Loucy (cell line): ENCODE results near the gene NDUFAF2.

Experiments
- H2AFZ ChIP-seq: fragments of 200-600 bp; sonication (generic); 2 replicates; pipeline ENCODE4 v1.6.0; 2016; ENCODE audit warnings: antibody characterized with exemption, mild to moderate bottlenecking, low read length, moderate library complexity
- H3F3A ChIP-seq: fragments of 200-600 bp; 2 replicates; pipeline ENCODE4 v1.6.0; 2016; ENCODE audit warnings: antibody characterized with exemption, low read depth, mild to moderate bottlenecking
- H3K27me3 ChIP-seq: fragments of 200-600 bp; sonication (generic); 2 replicates; pipeline ENCODE4 v1.6.1; 2014; ENCODE audit warnings: low read length, mild to moderate bottlenecking; ENCODE audit not compliant: insufficient read depth, poor library complexity, severe bottlenecking
- H3K36me3 ChIP-seq: fragments of 200-600 bp; sonication (generic); 2 replicates; pipeline ENCODE4 v1.6.1; 2016; ENCODE audit warnings: low read length; ENCODE audit not compliant: insufficient read depth
- H3K4me1 ChIP-seq: fragments of 200-600 bp; sonication (generic); 2 replicates; pipeline ENCODE4 v1.5.1; 2014; ENCODE audit warnings: low read length, mild to moderate bottlenecking; ENCODE audit not compliant: insufficient read depth, poor library complexity, severe bottlenecking
- H3K4me2 ChIP-seq: fragments of 200-600 bp; sonication (generic); 2 replicates; pipeline ENCODE4 v1.6.0; 2014; ENCODE audit warnings: antibody characterized with exemption, low read length, low read depth, mild to moderate bottlenecking; ENCODE audit not compliant: poor library complexity, severe bottlenecking
- H3K4me3 ChIP-seq: fragments of 200-600 bp; sonication (generic); 2 replicates; pipeline ENCODE4 v1.5.1; 2014; ENCODE audit warnings: low read length, mild to moderate bottlenecking, mixed read lengths; ENCODE audit not compliant: poor library complexity, severe bottlenecking
- H3K79me2 ChIP-seq: fragments of 200-600 bp; sonication (generic); 2 replicates; pipeline ENCODE4 v1.6.1; 2014; ENCODE audit warnings: low read length; ENCODE audit not compliant: insufficient read depth
- H3K9ac ChIP-seq: fragments of 200-600 bp; sonication (generic); 2 replicates; pipeline ENCODE4 v1.6.0; 2014; ENCODE audit warnings: mild to moderate bottlenecking, low read depth, low read length, moderate library complexity; ENCODE audit not compliant: poor library complexity, severe bottlenecking
- H3K9me2 ChIP-seq: fragments of 200-600 bp; sonication (generic); replicated peaks from 2 replicates; pipeline ENCODE4 v1.6.1; 2016; ENCODE audit warnings: low read depth, low read length, mixed read lengths
- H3K9me3 ChIP-seq: fragments of 200-600 bp; sonication (generic); 2 replicates; pipeline ENCODE4 v1.6.1; 2014; ENCODE audit warnings: mild to moderate bottlenecking, antibody characterized with exemption, low read length, low read depth; ENCODE audit not compliant: insufficient read depth
- H4K20me1 ChIP-seq: fragments of 200-600 bp; sonication (generic); 2 replicates; pipeline ENCODE4 v1.6.0; 2014; ENCODE audit warnings: antibody characterized with exemption, low read length, mild to moderate bottlenecking; ENCODE audit not compliant: insufficient read depth, poor library complexity, severe bottlenecking
- CTCF ChIP-seq: fragments of 200-600 bp; sonication (generic); conservative IDR thresholded peaks from 2 replicates; pipeline ENCODE4 v1.5.1; 2014; ENCODE audit warnings: mild to moderate bottlenecking, antibody characterized with exemption, low read length
- EZH2phosphoT487 ChIP-seq: fragments of 200-600 bp; IDR thresholded peaks from 2 replicates; pipeline ENCODE4 v1.6.1; 2018; ENCODE audit warnings: antibody characterized with exemption, mild to moderate bottlenecking, moderate library complexity, borderline replicate concordance

NDUFAF2 gene

GRCh38 chr5:61059499-61059898, 114.5 kb downstream of the NDUFAF2 start:
- Histone ChIP-seq H3K27me3 (no peaks in the 10 kb centered on the region), H3K4me2 (no peak overlapping the region), H3F3A (no peaks in the 10 kb centered on the region), H3K4me3 (no peak overlapping the region), H3K36me3 (no peaks in the 10 kb centered on the region), H3K79me2 (no peaks in the 10 kb centered on the region), H4K20me1 (peaks cover 5% of the 10 kb centered on the region), H3K9ac (no peak overlapping the region), H2AFZ (no peak overlapping the region), H3K9me3 (0 out of 2 replicates have a peak, but pooled peaks cover 6% of the 10 kb centered on the region), H3K9me2 (no peaks in the 10 kb centered on the region), H3K4me1 (no peaks in the 10 kb centered on the region)
- TF ChIP-seq EZH2phosphoT487 (no peak), CTCF (no peak)

GRCh38 chr5:61069150-61069549, 124.1 kb downstream of the NDUFAF2 start:
- no peaks in the 10 kb centered on the region for H3K27me3 ChIP-seq
- H3K4me2 ChIP-seq: no peak overlapping the region
- H3K4me1 ChIP-seq: peaks cover 10% of the 10 kb centered on the region
- no peaks in the 10 kb centered on the region for H3K9me2 ChIP-seq
- no peaks in the 10 kb centered on the region for H3K79me2 ChIP-seq
- no peak overlapping the region for H3K9ac ChIP-seq
- no peaks in the 10 kb centered on the region for H4K20me1 ChIP-seq
- H3K36me3 ChIP-seq: no peaks in the 10 kb centered on the region
- H3F3A ChIP-seq: no peaks in the 10 kb centered on the region
- TF ChIP-seq CTCF: no peak
- no peak for TF ChIP-seq EZH2phosphoT487
- H3K9me3 ChIP-seq: no peaks in the 10 kb centered on the region
- H2AFZ ChIP-seq: no peak overlapping the region
- no peak overlapping the region for H3K4me3 ChIP-seq

GRCh38 chr5:61071526-61071925, 126.5 kb downstream of the NDUFAF2 start:
- peaks cover 10% of the 10 kb centered on the region for H3K4me1 ChIP-seq
- H3K36me3 ChIP-seq: no peaks in the 10 kb centered on the region
- no peaks in the 10 kb centered on the region for H3K9me2 ChIP-seq
- H3K9ac ChIP-seq: no peak overlapping the region
- no peak overlapping the region for H2AFZ ChIP-seq
- no peaks in the 10 kb centered on the region for H4K20me1 ChIP-seq
- H3K4me3 ChIP-seq: no peak overlapping the region
- TF ChIP-seq CTCF (no peak), EZH2phosphoT487 (no peak)
- H3K4me2 ChIP-seq: no peak overlapping the region
- H3K27me3 ChIP-seq: no peaks in the 10 kb centered on the region
- H3F3A ChIP-seq: no peaks in the 10 kb centered on the region
- H3K9me3 ChIP-seq: no peaks in the 10 kb centered on the region
- H3K79me2 ChIP-seq: no peaks in the 10 kb centered on the region
